HS-5 (cell line): ENCODE data around the gene DOK5.
"Not testable (repeated sequence)": the region's sequence is repeated elsewhere in the genome, so short reads cannot be mapped to it uniquely, and the experiment has no call there.

Source experiments
- DNase-seq: peaks from one replicate; pipeline ENCODE4 v3.0.0-alpha.2; 2012; ENCODE audit warnings: low read depth

The DOK5 gene

GRCh38 chr20:54475334-54476168 lies at the start of gene DOK5:
Gene DOK5, plus strand, starts transcription at chr20:54475593. Its CDS starts 354 bp downstream, at chr20:54475947.
- DNase-seq, result peak; percentile 94

- DNase-seq, result no peak
Measured at GRCh38 chr20:54429364-54429763, 46.0 kb upstream of the DOK5 start.

- peak; percentile 37 for DNase-seq
Measured at GRCh38 chr20:54431156-54431944, 44.0 kb upstream of the DOK5 start.

- DNase-seq, result no peak
Measured at GRCh38 chr20:54432966-54433365, 42.4 kb upstream of the DOK5 start.

- no peak for DNase-seq
Measured at GRCh38 chr20:54433636-54434035, 41.8 kb upstream of the DOK5 start.

- no peak for DNase-seq
Measured at GRCh38 chr20:54434196-54434595, 41.2 kb upstream of the DOK5 start.

- DNase-seq, result no peak
Measured at GRCh38 chr20:54435015-54435414, 40.4 kb upstream of the DOK5 start.

- not testable (repeated sequence) for DNase-seq
Measured at GRCh38 chr20:54436410-54436809, 39.0 kb upstream of the DOK5 start.

GRCh38 chr20:54438166-54438565 lies 37.2 kb upstream of the DOK5 start:
- DNase-seq, result no peak

- no peak for DNase-seq
Measured at GRCh38 chr20:54450207-54450606, 25.2 kb upstream of the DOK5 start.

GRCh38 chr20:54451171-54451570 lies 24.2 kb upstream of the DOK5 start:
- DNase-seq, result no peak

- DNase-seq, result no peak
Measured at GRCh38 chr20:54452277-54452676, 23.1 kb upstream of the DOK5 start.

GRCh38 chr20:54454982-54455381 lies 20.4 kb upstream of the DOK5 start:
- no peak for DNase-seq

- no peak for DNase-seq
Measured at GRCh38 chr20:54456423-54456822, 19.0 kb upstream of the DOK5 start.

- peak; percentile 41 for DNase-seq
Measured at GRCh38 chr20:54456961-54457360, 18.4 kb upstream of the DOK5 start.

GRCh38 chr20:54458219-54458618 lies 17.2 kb upstream of the DOK5 start:
- no peak for DNase-seq

- DNase-seq, result no peak
Measured at GRCh38 chr20:54459279-54459678, 16.1 kb upstream of the DOK5 start.

- DNase-seq, result no peak
Measured at GRCh38 chr20:54464003-54464402, 11.4 kb upstream of the DOK5 start.

GRCh38 chr20:54466127-54466526 lies 9.3 kb upstream of the DOK5 start:
- no peak for DNase-seq

GRCh38 chr20:54467622-54468021 lies 7.8 kb upstream of the DOK5 start:
- DNase-seq, result no peak

- no peak for DNase-seq
Measured at GRCh38 chr20:54468082-54468481, 7.3 kb upstream of the DOK5 start.

GRCh38 chr20:54469293-54469692 lies 6.1 kb upstream of the DOK5 start:
- DNase-seq, result no peak

- DNase-seq, result no peak
Measured at GRCh38 chr20:54469952-54470351, 5.4 kb upstream of the DOK5 start.
